IMR-90 (cell line): ENCODE results near the gene GTF2H4. TPM values are rescaled to one million over a fixed set of nuclear protein-coding genes. Genes with fewer than 3 reads are reported as not detected.

Experiments
- ATAC-seq: fragments of 200-7000 bp; cut with Tn5 transposase; 2 replicates; pipeline ENCODE4 v1.9.1; 2020; ENCODE audit warnings: low read depth, mild to moderate bottlenecking, moderate library complexity
- BruUV-seq: library from RNA; stranded (reverse); fragments of 400-500 nt; replicated peaks from 2 replicates; lab custom pipeline; 2021; lab: Mats Ljungman, UMichigan
- CTCF ChIA-PET: fragments of 300-600 bp; formaldehyde crosslinking; extraction: SDS; loops from one replicate; lab custom pipeline; 2021; ENCODE audit warnings: antibody characterized with exemption; lab: Yijun Ruan, JAX
- POLR2A ChIA-PET: fragments of 300-600 bp; sonication (Branson Sonifier 250); formaldehyde crosslinking; loops from one replicate; lab custom pipeline; 2022; ENCODE audit warnings: antibody characterized with exemption; ENCODE audit not compliant: unreplicated experiment; lab: Charles Lee
- DNase-seq: peaks from one replicate; pipeline ENCODE4 v3.0.0; 2013
- H2AFZ ChIP-seq: replicated peaks from 2 replicates; pipeline ENCODE3; 2013; ENCODE audit warnings: low read length, mild to moderate bottlenecking; ENCODE audit not compliant: poor library complexity
- H2AK5ac ChIP-seq: 2 replicates; pipeline ENCODE4 v1.6.1; 2013; ENCODE audit warnings: low read depth, low read length, inconsistent platforms
- H2AK9ac ChIP-seq: replicated peaks from 2 replicates; pipeline ENCODE3; 2013; ENCODE audit warnings: mild to moderate bottlenecking, low read depth, low read length, moderate library complexity; ENCODE audit not compliant: poor library complexity
- H2BK120ac ChIP-seq: 2 replicates; pipeline ENCODE4 v1.6.1; 2013; ENCODE audit warnings: low read depth, low read length, inconsistent platforms
- H2BK15ac ChIP-seq: 3 replicates; pipeline ENCODE4 v1.6.1; 2013; ENCODE audit warnings: low read depth, low read length, inconsistent platforms
- H2BK20ac ChIP-seq: 2 replicates; pipeline ENCODE4 v1.6.1; 2013; ENCODE audit warnings: low read depth, mild to moderate bottlenecking, inconsistent platforms, low read length, moderate library complexity
- H2BK5ac ChIP-seq: 2 replicates; pipeline ENCODE4 v1.6.1; 2013; ENCODE audit warnings: mild to moderate bottlenecking, low read depth, low read length, inconsistent platforms; ENCODE audit not compliant: poor library complexity, severe bottlenecking
- H3K14ac ChIP-seq: replicated peaks from 2 replicates; pipeline ENCODE4 v1.6.1; 2013; ENCODE audit warnings: low read depth, low read length, inconsistent platforms
- H3K18ac ChIP-seq: 2 replicates; pipeline ENCODE4 v1.6.1; 2013; ENCODE audit warnings: low read depth, low read length, control low read depth
- H3K23ac ChIP-seq: 2 replicates; pipeline ENCODE4 v1.6.1; 2013; ENCODE audit warnings: low read depth, low read length, inconsistent platforms
- H3K27ac ChIP-seq: 2 replicates; pipeline ENCODE4 v1.5.1; 2013; ENCODE audit warnings: mild to moderate bottlenecking, control low read depth, low read length; ENCODE audit not compliant: insufficient read depth
- H3K27me3 ChIP-seq: 2 replicates; pipeline ENCODE4 v1.6.1; 2013; ENCODE audit warnings: low read length; ENCODE audit not compliant: control insufficient read depth, insufficient read depth
- H3K36me3 ChIP-seq: 2 replicates; pipeline ENCODE4 v1.6.1; 2013; ENCODE audit warnings: low read length, mixed read lengths; ENCODE audit not compliant: control insufficient read depth, insufficient read depth
- H3K4ac ChIP-seq: 2 replicates; pipeline ENCODE4 v1.6.1; 2013; ENCODE audit warnings: low read depth, low read length, inconsistent platforms
- H3K4me1 ChIP-seq: 2 replicates; pipeline ENCODE4 v1.6.1; 2013; ENCODE audit warnings: low read length, mixed read lengths; ENCODE audit not compliant: control insufficient read depth, insufficient read depth
- H3K4me2 ChIP-seq: 2 replicates; pipeline ENCODE4 v1.6.1; 2013; ENCODE audit warnings: low read depth, mild to moderate bottlenecking, control low read depth, low read length, moderate library complexity
- H3K4me3 ChIP-seq: 2 replicates; pipeline ENCODE4 v1.5.1; 2013; ENCODE audit warnings: low read depth, mild to moderate bottlenecking, control low read depth, low read length, moderate library complexity; ENCODE audit not compliant: insufficient read depth
- H3K56ac ChIP-seq: 2 replicates; pipeline ENCODE4 v1.6.1; 2013; ENCODE audit warnings: low read length, inconsistent platforms; ENCODE audit not compliant: insufficient read depth; ENCODE audit errors: extremely low read depth
- H3K79me1 ChIP-seq, 2 experiments: 2 replicates each; pipeline ENCODE4 v1.6.1; 2013; ENCODE audit warnings: low read length in 2 of 2, inconsistent platforms in 1 of 2, low read depth in 1 of 2
- H3K9ac ChIP-seq: 2 replicates; pipeline ENCODE4 v1.6.1; 2013; ENCODE audit warnings: low read depth, low read length, control low read depth
- H3K9me1 ChIP-seq: 2 replicates; pipeline ENCODE4 v1.6.1; 2013; ENCODE audit warnings: low read length, inconsistent platforms; ENCODE audit not compliant: insufficient read depth
- H3K9me3 ChIP-seq: 2 replicates; pipeline ENCODE4 v1.6.1; 2013; ENCODE audit warnings: low read length; ENCODE audit not compliant: control insufficient read depth, insufficient read depth
- H4K20me1 ChIP-seq: 2 replicates; pipeline ENCODE4 v1.6.1; 2013; ENCODE audit warnings: low read length, inconsistent platforms; ENCODE audit not compliant: insufficient read depth
- H4K5ac ChIP-seq: 2 replicates; pipeline ENCODE4 v1.6.1; 2013; ENCODE audit warnings: mild to moderate bottlenecking, low read depth, low read length, control low read depth
- H4K8ac ChIP-seq, 2 experiments: 2 replicates each; pipeline ENCODE4 v1.6.1; 2013; ENCODE audit warnings: low read depth in 2 of 2, low read length in 2 of 2, control low read depth in 1 of 2, inconsistent platforms in 1 of 2
- H4K91ac ChIP-seq: 2 replicates; pipeline ENCODE4 v1.6.1; 2013; ENCODE audit warnings: low read depth, low read length, inconsistent platforms; ENCODE audit not compliant: insufficient read depth
- BHLHE40 ChIP-seq: fragments of 150-350 bp; IDR thresholded peaks from 2 replicates; pipeline ENCODE4 v1.6.1; 2016; ENCODE audit warnings: mild to moderate bottlenecking, low read depth, low read length
- CEBPB ChIP-seq: IDR thresholded peaks from 2 replicates; pipeline ENCODE4 v1.6.1; 2012; ENCODE audit warnings: low read depth, low read length, improper control_type of control experiment
- CHD1 ChIP-seq: IDR thresholded peaks from 2 replicates; pipeline ENCODE4 v1.6.1; 2012; ENCODE audit warnings: low read depth, low read length, improper control_type of control experiment
- FOS ChIP-seq: fragments of 150-350 bp; IDR thresholded peaks from 2 replicates; pipeline ENCODE4 v1.6.1; 2016; ENCODE audit warnings: low read depth, low read length
- MAFK ChIP-seq: IDR thresholded peaks from 2 replicates; pipeline ENCODE4 v1.6.1; 2012; ENCODE audit warnings: low read depth, low read length, improper control_type of control experiment
- MXI1 ChIP-seq: IDR thresholded peaks from 2 replicates; pipeline ENCODE4 v1.6.1; 2012; ENCODE audit warnings: low read depth, mild to moderate bottlenecking, low read length, moderate library complexity, borderline replicate concordance
- NFE2L2 ChIP-seq: fragments of 150-350 bp; IDR thresholded peaks from 2 replicates; pipeline ENCODE4 v1.6.1; 2016; ENCODE audit warnings: low read depth, mild to moderate bottlenecking, low read length
- RAD21 ChIP-seq: IDR thresholded peaks from 2 replicates; pipeline ENCODE4 v1.6.1; 2012; ENCODE audit warnings: low read length, improper control_type of control experiment
- RCOR1 ChIP-seq: IDR thresholded peaks from 2 replicates; pipeline ENCODE4 v1.6.1; 2012; ENCODE audit warnings: mild to moderate bottlenecking, low read length, improper control_type of control experiment; ENCODE audit not compliant: insufficient replicate concordance
- RFX5 ChIP-seq: IDR thresholded peaks from 2 replicates; pipeline ENCODE4 v1.8.0; 2012; ENCODE audit warnings: low read depth, mild to moderate bottlenecking, low read length, moderate library complexity
- SMC3 ChIP-seq: fragments of 150-350 bp; IDR thresholded peaks from 2 replicates; pipeline ENCODE4 v1.6.1; 2016; ENCODE audit warnings: low read depth, mild to moderate bottlenecking, antibody characterized with exemption, low read length, moderate library complexity
- WGBS, 2 experiments: methylation state at CpG; one replicate each; pipeline versions ENCODE4 v1.1.5 to v1.1.7; 2013; ENCODE audit warnings: missing lambda C conversion rate in 2 of 2; ENCODE audit not compliant: insufficient read length in 1 of 2; ENCODE audit errors: extremely low coverage in 2 of 2; 5-methylcytosine and 5-hydroxymethylcytosine counted together
- dilution Hi-C: fragments of 300-500 bp; cut with HindIII; formaldehyde crosslinking; loops from one replicate; pipeline ENCODE4 v1.14.3; 2018; ENCODE audit warnings: low sequenced_read_pairs; ENCODE audit not compliant: unreplicated experiment
- in situ Hi-C: fragments of 300-500 bp; cut with MboI; formaldehyde crosslinking; loops from 3 replicates; pipeline ENCODE4 v1.14.3; 2019; ENCODE audit warnings: low sequenced_read_pairs, inconsistent platforms, mixed read lengths
- intact Hi-C: fragments of 100-400 bp; cut with micrococcal nuclease; formaldehyde crosslinking; loops from 2 replicates; pipeline ENCODE4 v1.10.0; 2022
- polyA plus RNA-seq, 3 experiments: library from polyadenylated mRNA; depleted of rRNA; stranded (reverse); fragments of >200 nt; gene quantifications; 2 replicates each; pipeline ENCODE4 v1.2.3, GENCODE V29; 2012; ENCODE audit warnings: low replicate concordance in 1 of 3
- total RNA-seq: library from RNA; depleted of rRNA; stranded (reverse); fragments of >200 nt; gene quantifications from 2 replicates; pipeline ENCODE4 v1.2.3, GENCODE V29; 2012
- TF ChIP-seq, protein P1 (sequence below): fragments of 150-350 bp; IDR thresholded peaks from 2 replicates; pipeline ENCODE4 v1.6.1; 2017; ENCODE audit warnings: mild to moderate bottlenecking, antibody characterized with exemption, low read length, low read depth
- TF ChIP-seq, protein P2 (sequence below): conservative IDR thresholded peaks from 2 replicates; pipeline ENCODE4 v1.5.1; 2012; ENCODE audit warnings: mild to moderate bottlenecking, low read depth, low read length, improper control_type of control experiment

Gene GTF2H4
- total and polyA plus RNA-seq, 2 of the 4 experiments (the other 2 are of a cell fraction) = 13.4 to 30.8 TPM

- H3K79me1 ChIP-seq = peaks cover 5 to 6% of the 10 kb centered on the region in 2 experiments; a peak in 1 of 4 replicates
- H3K18ac ChIP-seq = no peak overlapping the region
- DNase-seq (no peak), ATAC-seq (no peak)
- peaks cover 12% of the 10 kb centered on the region for H3K4me1 ChIP-seq
- no peak overlapping the region for H4K5ac ChIP-seq
- no peak overlapping the region for H3K9ac ChIP-seq
- H2BK15ac ChIP-seq = no peak overlapping the region
- ChIA-PET POLR2A (no interaction called here), CTCF (interaction anchor here (3.1 kb wide), 1 partner anchor 154 kb away, joined by 12 read pairs; no protein-coding TSS in a partner anchor)
- H2AK9ac ChIP-seq = no peak overlapping the region
- intact Hi-C loops = loop anchor here (10.0 kb wide), 1 partner anchor 278 kb away; no protein-coding TSS in a partner anchor
- no peak overlapping the region for H3K23ac ChIP-seq
- no peaks in the 10 kb centered on the region for H4K20me1 ChIP-seq
- H2BK120ac ChIP-seq = no peak overlapping the region
- H3K4me3 ChIP-seq = no peak overlapping the region
- H3K56ac ChIP-seq = no peak overlapping the region
- H3K27ac ChIP-seq = no peak overlapping the region
- H2BK5ac ChIP-seq = no peak overlapping the region
- TF ChIP-seq MAFK (no peak), RCOR1 (no peak), FOS (no peak), CEBPB (no peak), MXI1 (no peak), RFX5 (no peak), SMC3 (no peak), BHLHE40 (no peak), RAD21 (no peak), NFE2L2 (no peak), CHD1 (no peak)
- TF ChIP-seq, protein P1, sequence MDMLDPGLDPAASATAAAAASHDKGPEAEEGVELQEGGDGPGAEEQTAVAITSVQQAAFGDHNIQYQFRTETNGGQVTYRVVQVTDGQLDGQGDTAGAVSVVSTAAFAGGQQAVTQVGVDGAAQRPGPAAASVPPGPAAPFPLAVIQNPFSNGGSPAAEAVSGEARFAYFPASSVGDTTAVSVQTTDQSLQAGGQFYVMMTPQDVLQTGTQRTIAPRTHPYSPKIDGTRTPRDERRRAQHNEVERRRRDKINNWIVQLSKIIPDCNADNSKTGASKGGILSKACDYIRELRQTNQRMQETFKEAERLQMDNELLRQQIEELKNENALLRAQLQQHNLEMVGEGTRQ = no peak
- TF ChIP-seq, protein P2, sequence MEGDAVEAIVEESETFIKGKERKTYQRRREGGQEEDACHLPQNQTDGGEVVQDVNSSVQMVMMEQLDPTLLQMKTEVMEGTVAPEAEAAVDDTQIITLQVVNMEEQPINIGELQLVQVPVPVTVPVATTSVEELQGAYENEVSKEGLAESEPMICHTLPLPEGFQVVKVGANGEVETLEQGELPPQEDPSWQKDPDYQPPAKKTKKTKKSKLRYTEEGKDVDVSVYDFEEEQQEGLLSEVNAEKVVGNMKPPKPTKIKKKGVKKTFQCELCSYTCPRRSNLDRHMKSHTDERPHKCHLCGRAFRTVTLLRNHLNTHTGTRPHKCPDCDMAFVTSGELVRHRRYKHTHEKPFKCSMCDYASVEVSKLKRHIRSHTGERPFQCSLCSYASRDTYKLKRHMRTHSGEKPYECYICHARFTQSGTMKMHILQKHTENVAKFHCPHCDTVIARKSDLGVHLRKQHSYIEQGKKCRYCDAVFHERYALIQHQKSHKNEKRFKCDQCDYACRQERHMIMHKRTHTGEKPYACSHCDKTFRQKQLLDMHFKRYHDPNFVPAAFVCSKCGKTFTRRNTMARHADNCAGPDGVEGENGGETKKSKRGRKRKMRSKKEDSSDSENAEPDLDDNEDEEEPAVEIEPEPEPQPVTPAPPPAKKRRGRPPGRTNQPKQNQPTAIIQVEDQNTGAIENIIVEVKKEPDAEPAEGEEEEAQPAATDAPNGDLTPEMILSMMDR = no peak
- BruUV-seq = no TSS peak
- dilution Hi-C loops = no loop called here
- no peak overlapping the region for H2AFZ ChIP-seq
- no peak overlapping the region for H3K4me2 ChIP-seq
- 93% methylated on average over 5 of the region's 7 CpGs; no CpG with 5 or more reads in 1 of the 2 experiments for WGBS, 2 experiments
- no peak overlapping the region for H3K14ac ChIP-seq
- H3K9me3 ChIP-seq = no peaks in the 10 kb centered on the region
- H2AK5ac ChIP-seq = no peak overlapping the region
- H3K27me3 ChIP-seq = no peaks in the 10 kb centered on the region
- H2BK20ac ChIP-seq = no peak overlapping the region
- H3K9me1 ChIP-seq = no peaks in the 10 kb centered on the region
- no peak overlapping the region for H3K4ac ChIP-seq
- no peak overlapping the region for H4K91ac ChIP-seq
- H4K8ac ChIP-seq = no peak overlapping the region
- in situ Hi-C loops = loop anchor here (5.0 kb wide), 1 partner anchor 160 kb away; no protein-coding TSS in a partner anchor
- H3K36me3 ChIP-seq = peaks cover 35% of the 10 kb centered on the region
These were observed 9.0 kb downstream of the GTF2H4 start for GRCh38 chr6:30917041-30917440.
